ENCODE measurements around the gene YBX1. TPM values are rescaled to one million over a fixed set of nuclear protein-coding genes. Genes with fewer than 3 reads are reported as not detected.

YBX1 gene
- total and polyA plus RNA-seq, 4 donors = 107 to 530 (median 204) TPM

DNA sequence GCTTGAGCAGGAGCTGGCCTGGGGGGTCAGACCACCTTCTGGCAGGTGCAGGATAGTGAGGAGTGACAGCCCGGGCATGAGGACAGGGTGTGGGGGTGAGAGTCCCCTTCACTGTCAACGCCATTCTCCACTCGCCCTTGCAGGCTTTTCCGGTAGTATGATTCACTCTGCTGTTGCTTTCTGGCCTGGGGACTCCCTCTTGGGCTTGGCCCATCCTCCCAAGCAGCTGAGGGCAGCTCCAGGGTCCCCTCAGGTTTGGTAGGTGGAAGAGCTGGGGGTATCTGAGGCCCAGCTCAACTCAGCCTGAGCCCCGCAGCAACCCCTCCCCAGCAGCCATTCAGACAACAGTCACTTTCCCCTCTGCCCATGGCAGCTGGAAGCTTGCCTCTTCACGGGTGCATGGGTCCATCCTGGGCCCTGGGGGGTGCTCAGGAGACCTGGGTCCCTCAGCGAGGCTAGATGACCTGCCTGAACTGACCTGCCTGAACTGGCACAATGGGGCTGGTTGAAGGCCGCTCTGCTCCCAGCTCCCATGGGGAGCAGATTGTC lies 56.5 kb downstream of the YBX1 start (continued):
- no peak for TF ChIP-seq ZBTB33 (IDR thresholded peaks at IDR 0.05)

DNA sequence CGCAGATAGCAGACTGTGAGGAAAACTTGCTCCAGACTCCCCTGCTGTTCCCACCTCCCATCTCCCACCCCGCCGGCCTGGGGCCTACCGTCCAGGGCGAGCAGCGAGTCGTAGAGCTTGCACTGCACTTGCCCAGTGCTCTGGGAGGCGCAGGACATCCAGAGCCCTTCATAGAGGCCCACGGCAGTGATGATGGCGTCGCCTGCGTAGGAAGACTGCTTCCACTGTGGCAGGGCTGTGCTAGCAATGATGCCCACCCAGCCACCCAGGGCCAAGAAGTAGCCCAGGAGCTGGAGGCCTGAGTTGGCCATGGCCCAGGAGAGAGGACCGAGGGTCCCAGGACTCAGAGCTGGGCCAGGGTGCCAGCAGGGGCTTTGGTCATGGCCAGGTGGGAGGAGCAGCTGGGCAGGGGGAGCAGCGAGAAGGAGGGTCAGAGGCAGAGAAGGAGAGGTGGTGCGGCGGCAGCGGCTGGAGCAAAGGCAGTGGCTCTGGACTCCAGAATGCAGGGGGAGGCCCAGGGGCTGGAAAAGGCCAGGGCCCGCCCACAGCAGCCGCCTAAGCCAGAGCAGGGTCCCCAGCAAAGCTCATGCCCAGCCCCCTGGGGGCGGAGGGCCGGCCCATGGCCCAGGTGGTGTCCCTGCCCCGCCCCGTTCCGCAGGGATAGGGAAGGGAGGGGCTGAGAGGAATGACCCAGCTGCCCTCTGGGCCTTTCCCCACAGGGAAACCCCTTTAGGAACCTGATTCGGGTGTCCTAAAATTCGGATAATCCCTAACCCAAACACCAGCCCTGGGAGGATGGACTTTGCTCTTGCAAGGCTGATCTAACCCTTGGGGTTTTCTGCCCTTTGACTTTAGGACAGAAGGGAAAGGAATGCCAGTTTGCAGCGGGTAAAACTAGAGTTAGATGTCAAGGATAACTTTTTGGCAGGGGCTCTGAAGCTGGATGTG lies 57.8 kb downstream of the YBX1 start, which contains the start of gene CLDN19:
CLDN19 (minus strand) TSS at position 484 of the 948 bp plus-strand sequence; CDS start at position 311, 173 bp downstream.
- Histone ChIP-seq H3K4me3 (ENCODE audit: low read depth in 1 of 3, low read length in 3 of 3) (no peak within 1 kb of the TSS), H3K27ac (ENCODE audit: low read depth in 1 of 2, low read length in 2 of 2) (no peak within 1 kb of the TSS), H3K36me3 (ENCODE audit: control insufficient read depth in 4 of 4, insufficient read depth in 3 of 4, low read depth in 1 of 4, low read length in 3 of 4) (no peaks in the 10 kb centered on the region), H3K4me1 (ENCODE audit: control insufficient read depth in 4 of 4, insufficient read depth in 4 of 4, low read length in 3 of 4) (peaks cover 2 to 7% (median 5%) of the 10 kb centered on the region in 4 donors), H3K9me3 (ENCODE audit: control insufficient read depth in 4 of 4, low read length in 3 of 4) (no peaks in the 10 kb centered on the region), H3K9ac (ENCODE audit: low read depth in 1 of 2, low read length in 2 of 2) (no peak within 1 kb of the TSS), H3K27me3 (ENCODE audit: control insufficient read depth in 4 of 4, insufficient read depth in 4 of 4, low read length in 3 of 4) (no peaks in the 10 kb centered on the region)
- TF ChIP-seq CTCF (IDR thresholded peaks at IDR 0.05; ENCODE audit: low read depth, low read length, missing input control) (no peak), RXRA (IDR thresholded peaks at IDR 0.05) (peak in 1 of 2 donors; percentile 79), TAF1 (conservative IDR thresholded peaks at IDR 0.05) (no peak), HNF4G (IDR thresholded peaks at IDR 0.05) (peak; percentile 89), FOXA1 (IDR thresholded peaks at IDR 0.05) (no peak), SP1 (IDR thresholded peaks at IDR 0.05) (peak; percentile 79), REST (IDR thresholded peaks at IDR 0.05) (no peak), GABPA (IDR thresholded peaks at IDR 0.05 in 1 of 2, conservative IDR thresholded peaks at IDR 0.05 in 1 of 2) (no peak), JUND (IDR thresholded peaks at IDR 0.05) (no peak), ATF3 (IDR thresholded peaks at IDR 0.05) (no peak), FOXA2 (IDR thresholded peaks at IDR 0.05) (no peak), NR2F2 (IDR thresholded peaks at IDR 0.05) (peak; percentile 60), HNF4A (conservative IDR thresholded peaks at IDR 0.05) (peak; percentile 80 to 96), RAD21 (IDR thresholded peaks at IDR 0.05) (no peak), EGR1 (IDR thresholded peaks at IDR 0.05; ENCODE audit: low read depth in 2 of 2) (no peak), YY1 (IDR thresholded peaks at IDR 0.05) (no peak), ZBTB33 (IDR thresholded peaks at IDR 0.05) (no peak)
- TF ChIP-seq, protein P1, sequence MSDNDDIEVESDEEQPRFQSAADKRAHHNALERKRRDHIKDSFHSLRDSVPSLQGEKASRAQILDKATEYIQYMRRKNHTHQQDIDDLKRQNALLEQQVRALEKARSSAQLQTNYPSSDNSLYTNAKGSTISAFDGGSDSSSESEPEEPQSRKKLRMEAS (IDR thresholded peaks at IDR 0.05) = no peak
- WGBS = 68% methylated on average over 27 of the region's 27 CpGs
- peak; percentile 65 for DNase-seq (ENCODE audit: low spot score)

All from liver (tissue), 9 donors.